Measurements from ENCODE around the gene DNM1. TPM values are rescaled to one million over a fixed set of nuclear protein-coding genes. Genes with fewer than 3 reads are reported as not detected.
"Not testable (repeated sequence)": the region's sequence is repeated elsewhere in the genome, so short reads cannot be mapped to it uniquely, and the experiment has no call there.

The DNM1 gene
- total RNA-seq, 2 donors from 2014 or later: 1.3 to 2.2 TPM

- no peak for ATAC-seq
- Mint-ChIP-seq H3K4me3 (no peak overlapping the region), H3K27me3 (peaks cover 10% of the 10 kb centered on the region), H3K27ac (no peak overlapping the region), H3K36me3 (ENCODE audit: low read depth) (peaks cover 2% of the 10 kb centered on the region), H3K4me1 (peaks cover 11% of the 10 kb centered on the region)
- H3K9me3 ChIP-seq (ENCODE audit: control insufficient read depth, low read length, poor library complexity, severe bottlenecking): no peaks in the 10 kb centered on the region
- no peak for DNase-seq
Observed at GRCh38 chr9:128215491-128216409, 12.6 kb downstream of the DNM1 start.

- no peak for ATAC-seq
- H3K9me3 ChIP-seq (ENCODE audit: control insufficient read depth, low read length, poor library complexity, severe bottlenecking): no peaks in the 10 kb centered on the region
- Mint-ChIP-seq H3K4me3 (peak overlapping the region; percentile 47), H3K36me3 (ENCODE audit: low read depth) (peaks cover 2% of the 10 kb centered on the region), H3K4me1 (peaks cover 9% of the 10 kb centered on the region), H3K27me3 (peaks cover 4% of the 10 kb centered on the region), H3K27ac (peak overlapping the region; percentile 34)
- no peak for DNase-seq
Observed at GRCh38 chr9:128216781-128217553, 13.8 kb downstream of the DNM1 start.

- ATAC-seq: no peak
- peak overlapping the region; percentile 47 for H3K27ac Mint-ChIP-seq
- H3K4me1 Mint-ChIP-seq: peaks cover 9% of the 10 kb centered on the region
- H3K4me3 Mint-ChIP-seq: peak overlapping the region; percentile 80
- H3K27me3 Mint-ChIP-seq: no peaks in the 10 kb centered on the region
- no peaks in the 10 kb centered on the region for H3K9me3 ChIP-seq (ENCODE audit: control insufficient read depth, low read length, poor library complexity, severe bottlenecking)
- H3K36me3 Mint-ChIP-seq (ENCODE audit: low read depth): no peaks in the 10 kb centered on the region
- DNase-seq: no peak
Observed at GRCh38 chr9:128218172-128218517, 15.0 kb downstream of the DNM1 start.

- Mint-ChIP-seq H3K4me3 (peak overlapping the region; percentile 80), H3K27me3 (no peaks in the 10 kb centered on the region), H3K27ac (peak overlapping the region; percentile 47), H3K4me1 (peaks cover 9% of the 10 kb centered on the region), H3K36me3 (ENCODE audit: low read depth) (no peaks in the 10 kb centered on the region)
- peak; percentile 71 to 86 (median 79) for DNase-seq
- peak; percentile 98 for ATAC-seq
- H3K9me3 ChIP-seq (ENCODE audit: control insufficient read depth, low read length, poor library complexity, severe bottlenecking): no peaks in the 10 kb centered on the region
Observed at GRCh38 chr9:128218518-128219389, 15.6 kb downstream of the DNM1 start.

GRCh38 chr9:128219831-128220230 is 16.7 kb downstream of the DNM1 start:
- H3K36me3 Mint-ChIP-seq (ENCODE audit: low read depth): no peaks in the 10 kb centered on the region
- ATAC-seq (no peak), DNase-seq (no peak)
- H3K27me3 Mint-ChIP-seq: no peaks in the 10 kb centered on the region
- peaks cover 9% of the 10 kb centered on the region for H3K4me1 Mint-ChIP-seq
- no peak overlapping the region for H3K4me3 Mint-ChIP-seq
- no peak overlapping the region for H3K27ac Mint-ChIP-seq
- H3K9me3 ChIP-seq (ENCODE audit: control insufficient read depth, low read length, poor library complexity, severe bottlenecking): no peaks in the 10 kb centered on the region

- Mint-ChIP-seq H3K4me1 (peaks cover 12% of the 10 kb centered on the region), H3K4me3 (no peak overlapping the region), H3K27ac (no peak overlapping the region), H3K36me3 (ENCODE audit: low read depth) (no peaks in the 10 kb centered on the region), H3K27me3 (peaks cover 8% of the 10 kb centered on the region)
- peak in 1 of 3 donors; percentile 6 for DNase-seq
- no peak for ATAC-seq
- no peaks in the 10 kb centered on the region for H3K9me3 ChIP-seq (ENCODE audit: control insufficient read depth, low read length, poor library complexity, severe bottlenecking)
Observed at GRCh38 chr9:128222026-128222425, 18.8 kb downstream of the DNM1 start.

GRCh38 chr9:128222880-128223670 is 19.9 kb downstream of the DNM1 start:
- Mint-ChIP-seq H3K27ac (no peak overlapping the region), H3K27me3 (peaks cover 8% of the 10 kb centered on the region), H3K36me3 (ENCODE audit: low read depth) (no peaks in the 10 kb centered on the region)

GRCh38 chr9:128224877-128225276 is 21.7 kb downstream of the DNM1 start:
- Mint-ChIP-seq H3K27me3 (peaks cover 8% of the 10 kb centered on the region), H3K4me3 (no peak overlapping the region), H3K27ac (no peak overlapping the region), H3K4me1 (peaks cover 5% of the 10 kb centered on the region), H3K36me3 (ENCODE audit: low read depth) (no peaks in the 10 kb centered on the region)
- ATAC-seq: no peak
- DNase-seq: no peak
- no peaks in the 10 kb centered on the region for H3K9me3 ChIP-seq (ENCODE audit: control insufficient read depth, low read length, poor library complexity, severe bottlenecking)

More at GRCh38 chr9:128222880-128223670, 19.9 kb downstream of the DNM1 start:
- H3K9me3 ChIP-seq (ENCODE audit: control insufficient read depth, low read length, poor library complexity, severe bottlenecking): no peaks in the 10 kb centered on the region
- DNase-seq: no peak
- ATAC-seq: no peak
- no peak overlapping the region for H3K4me3 Mint-ChIP-seq
- H3K4me1 Mint-ChIP-seq: peaks cover 12% of the 10 kb centered on the region

- H3K9me3 ChIP-seq (ENCODE audit: control insufficient read depth, low read length, poor library complexity, severe bottlenecking): no peaks in the 10 kb centered on the region
- Mint-ChIP-seq H3K4me1 (peaks cover 3% of the 10 kb centered on the region), H3K27me3 (peaks cover 8% of the 10 kb centered on the region), H3K36me3 (ENCODE audit: low read depth) (no peaks in the 10 kb centered on the region), H3K27ac (no peak overlapping the region), H3K4me3 (no peak overlapping the region)
- DNase-seq: no peak
- no peak for ATAC-seq
Observed at GRCh38 chr9:128225770-128226411, 22.7 kb downstream of the DNM1 start.

GRCh38 chr9:128226412-128226801 is 23.2 kb downstream of the DNM1 start:
- no peak overlapping the region for H3K4me3 Mint-ChIP-seq
- H3K27ac Mint-ChIP-seq: no peak overlapping the region
- H3K36me3 Mint-ChIP-seq (ENCODE audit: low read depth): no peaks in the 10 kb centered on the region
- H3K9me3 ChIP-seq (ENCODE audit: control insufficient read depth, low read length, poor library complexity, severe bottlenecking): no peaks in the 10 kb centered on the region
- peaks cover 8% of the 10 kb centered on the region for H3K27me3 Mint-ChIP-seq
- no peak for ATAC-seq
- peaks cover 3% of the 10 kb centered on the region for H3K4me1 Mint-ChIP-seq
- no peak for DNase-seq

GRCh38 chr9:128230897-128231296 is 27.7 kb downstream of the DNM1 start:
- not testable (repeated sequence) for H3K27ac Mint-ChIP-seq; H3K4me1 Mint-ChIP-seq; H3K27me3 Mint-ChIP-seq; DNase-seq; ATAC-seq; H3K36me3 Mint-ChIP-seq (ENCODE audit: low read depth); H3K4me3 Mint-ChIP-seq; H3K9me3 ChIP-seq (ENCODE audit: control insufficient read depth, low read length, poor library complexity, severe bottlenecking)

Measured in T-helper 17 cell (primary cell).